KMS-11 (cell line): ENCODE data around the gene UCN2.

Experiments used
- H2AFZ ChIP-seq: fragments of 200-600 bp; sonication (generic); 2 replicates; pipeline ENCODE4 v1.6.1; 2016; ENCODE audit warnings: antibody characterized with exemption, mixed run types, low read depth
- H3K27ac ChIP-seq: fragments of 200-600 bp; sonication (generic); 2 replicates; pipeline ENCODE4 v1.6.1; 2016; ENCODE audit warnings: mild to moderate bottlenecking, mixed run types
- H3K27me3 ChIP-seq: fragments of 200-600 bp; sonication (generic); 2 replicates; pipeline ENCODE4 v1.6.1; 2017; ENCODE audit warnings: mild to moderate bottlenecking, low read depth, mixed run types, moderate library complexity; ENCODE audit not compliant: insufficient read depth
- H3K36me3 ChIP-seq: fragments of 200-600 bp; sonication (generic); 2 replicates; pipeline ENCODE4 v1.6.1; 2017; ENCODE audit warnings: mild to moderate bottlenecking, mixed run types; ENCODE audit not compliant: insufficient read depth
- H3K4me1 ChIP-seq: fragments of 200-600 bp; sonication (generic); 2 replicates; pipeline ENCODE4 v1.6.1; 2016; ENCODE audit warnings: mild to moderate bottlenecking, low read depth, mixed run types; ENCODE audit not compliant: poor library complexity, severe bottlenecking
- H3K4me2 ChIP-seq: fragments of 200-600 bp; sonication (generic); 2 replicates; pipeline ENCODE4 v1.7.0; 2016; ENCODE audit warnings: mild to moderate bottlenecking, mixed run types
- H3K4me3 ChIP-seq: fragments of 200-600 bp; sonication (generic); IDR thresholded peaks from 2 replicates; pipeline ENCODE4 v1.6.1; 2017; ENCODE audit warnings: low read depth, low read length, mixed read lengths; ENCODE audit not compliant: insufficient read depth
- H3K79me2 ChIP-seq: fragments of 200-600 bp; sonication (generic); 2 replicates; pipeline ENCODE4 v1.6.1; 2016; ENCODE audit warnings: low read depth, mixed run types; ENCODE audit not compliant: insufficient read depth
- H3K9ac ChIP-seq: fragments of 200-600 bp; sonication (generic); 2 replicates; pipeline ENCODE4 v1.6.1; 2016; ENCODE audit warnings: mild to moderate bottlenecking, mixed run types
- H4K20me1 ChIP-seq: fragments of 200-600 bp; sonication (generic); 2 replicates; pipeline ENCODE4 v1.6.1; 2016; ENCODE audit warnings: mild to moderate bottlenecking, mixed run types; ENCODE audit not compliant: insufficient read depth
- CTCF ChIP-seq: fragments of 200-600 bp; sonication (generic); conservative IDR thresholded peaks from 2 replicates; pipeline ENCODE4 v1.6.1; 2017; ENCODE audit warnings: low read depth, mild to moderate bottlenecking, antibody characterized with exemption, low read length, moderate library complexity, mixed read lengths

The UCN2 gene

GRCh38 chr3:48595526-48596121 lies 32.0 kb upstream of the UCN2 start:
- H3K79me2 ChIP-seq, result no peaks in the 10 kb centered on the region
- no peak overlapping the region for H3K4me2 ChIP-seq
- H3K9ac ChIP-seq, result no peak overlapping the region
- no peak overlapping the region for H3K27ac ChIP-seq
- no peaks in the 10 kb centered on the region for H4K20me1 ChIP-seq
- H3K4me3 ChIP-seq, result no peak overlapping the region
- no peaks in the 10 kb centered on the region for H3K36me3 ChIP-seq
- no peak overlapping the region for H2AFZ ChIP-seq
- H3K27me3 ChIP-seq, result peaks cover 5% of the 10 kb centered on the region; the same call in 1 of the 2 replicates
- no peak for TF ChIP-seq CTCF
- no peaks in the 10 kb centered on the region for H3K4me1 ChIP-seq

GRCh38 chr3:48595075-48595525 lies 31.5 kb upstream of the UCN2 start, which contains the start of gene COL7A1:
Gene COL7A1 (minus strand): TSS chr3:48595329. CDS start chr3:48595159, 170 bp downstream.
- Histone ChIP-seq H3K79me2 (no peaks in the 10 kb centered on the region), H2AFZ (no peak within 1 kb of the TSS), H3K4me2 (no peak within 1 kb of the TSS), H3K27me3 (peaks cover 9% of the 10 kb centered on the region; the same call in 1 of the 2 replicates), H3K9ac (no peak within 1 kb of the TSS), H3K4me1 (no peaks in the 10 kb centered on the region), H4K20me1 (no peaks in the 10 kb centered on the region), H3K36me3 (no peaks in the 10 kb centered on the region), H3K4me3 (no peak within 1 kb of the TSS), H3K27ac (no peak within 1 kb of the TSS)
- no peak for TF ChIP-seq CTCF

GRCh38 chr3:48594417-48595049 lies 31.0 kb upstream of the UCN2 start:
- TF ChIP-seq CTCF, result no peak
- H3K36me3 ChIP-seq, result no peaks in the 10 kb centered on the region
- H2AFZ ChIP-seq, result no peak overlapping the region
- no peak overlapping the region for H3K4me3 ChIP-seq
- peaks cover 10% of the 10 kb centered on the region; the same call in 1 of the 2 replicates for H3K27me3 ChIP-seq
- no peaks in the 10 kb centered on the region for H4K20me1 ChIP-seq
- H3K79me2 ChIP-seq, result no peaks in the 10 kb centered on the region
- no peak overlapping the region for H3K9ac ChIP-seq
- H3K27ac ChIP-seq, result no peak overlapping the region
- no peaks in the 10 kb centered on the region for H3K4me1 ChIP-seq
- H3K4me2 ChIP-seq, result no peak overlapping the region

GRCh38 chr3:48593337-48593736 lies 29.8 kb upstream of the UCN2 start:
- TF ChIP-seq CTCF, result no peak
- no peaks in the 10 kb centered on the region for H3K36me3 ChIP-seq
- H4K20me1 ChIP-seq, result no peaks in the 10 kb centered on the region
- H3K27ac ChIP-seq, result no peak overlapping the region
- H3K4me2 ChIP-seq, result no peak overlapping the region
- no peaks in the 10 kb centered on the region for H3K4me1 ChIP-seq
- no peaks in the 10 kb centered on the region for H3K79me2 ChIP-seq
- H3K4me3 ChIP-seq, result no peak overlapping the region
- H2AFZ ChIP-seq, result no peak overlapping the region
- no peak overlapping the region for H3K9ac ChIP-seq
- H3K27me3 ChIP-seq, result peaks cover 11% of the 10 kb centered on the region; the same call in 1 of the 2 replicates
